HUES64 (cell line): Measurements from ENCODE around the gene LRRC4B.

Source experiments
- H3K27ac ChIP-seq: 2 replicates; pipeline ENCODE4 v1.7.0; 2013; ENCODE audit warnings: low read depth, low read length, inconsistent platforms
- H3K27me3 ChIP-seq: 2 replicates; pipeline ENCODE4 v1.6.1; 2013; ENCODE audit warnings: mild to moderate bottlenecking, low read length; ENCODE audit not compliant: insufficient read depth
- H3K36me3 ChIP-seq: 2 replicates; pipeline ENCODE4 v1.6.1; 2013; ENCODE audit warnings: mild to moderate bottlenecking, low read length; ENCODE audit not compliant: insufficient read depth
- H3K4me1 ChIP-seq: 2 replicates; pipeline ENCODE4 v1.6.1; 2013; ENCODE audit warnings: mild to moderate bottlenecking, low read length, moderate library complexity; ENCODE audit not compliant: insufficient read depth
- H3K4me3 ChIP-seq: 2 replicates; pipeline ENCODE4 v1.5.1; 2013; ENCODE audit warnings: mild to moderate bottlenecking, low read length, moderate library complexity
- H3K9ac ChIP-seq: 2 replicates; pipeline ENCODE4 v1.6.1; 2013; ENCODE audit warnings: mild to moderate bottlenecking, low read depth, low read length
- H3K9me3 ChIP-seq: 2 replicates; pipeline ENCODE4 v1.6.1; 2013; ENCODE audit warnings: low read depth, low read length; ENCODE audit not compliant: insufficient read depth
- WGBS: fragments of 150-250, 120-280 bp; methylation state at CpG from one replicate; pipeline ENCODE4 v1.1.7; 2013; ENCODE audit warnings: missing lambda C conversion rate; 5-methylcytosine and 5-hydroxymethylcytosine counted together

Gene LRRC4B

DNA sequence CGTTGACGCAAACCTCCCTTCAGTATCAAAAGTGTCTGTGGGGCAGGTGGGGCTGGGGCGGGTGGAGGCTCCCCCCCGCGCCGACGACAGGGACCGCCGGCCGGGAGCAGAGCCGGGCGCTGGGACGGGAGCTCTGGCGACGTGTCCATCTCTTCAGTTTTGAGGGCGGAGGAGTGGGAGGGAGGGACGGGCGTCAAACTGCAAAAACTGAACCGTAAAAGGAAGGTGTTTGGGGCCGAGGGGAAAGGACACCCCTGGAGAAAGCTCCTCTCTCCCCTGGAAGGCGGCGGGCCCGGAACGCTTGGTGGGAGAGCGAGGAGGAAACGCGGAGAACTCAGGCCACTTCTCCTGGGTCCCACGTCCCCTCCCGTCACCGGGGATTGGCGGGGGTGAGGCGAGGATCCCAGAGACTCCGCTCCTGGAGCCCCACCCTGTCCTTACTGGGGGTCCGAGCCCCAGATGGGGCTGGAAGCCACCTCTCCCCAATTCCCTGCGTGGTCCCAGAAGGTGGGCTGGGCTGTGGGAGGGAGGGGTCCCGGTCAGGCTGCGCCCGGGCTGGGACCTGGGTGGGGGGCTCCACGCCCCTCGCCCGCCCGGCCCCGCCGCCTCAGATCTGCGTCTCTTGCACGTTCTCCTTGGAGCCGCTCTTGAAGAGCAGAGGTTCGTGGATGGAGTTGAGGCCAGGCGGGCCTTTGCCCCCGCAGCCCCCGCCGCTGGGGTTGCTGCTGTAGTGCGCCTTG is 51.1 kb downstream of the LRRC4B start:
- Histone ChIP-seq H3K27me3 (no peaks in the 10 kb centered on the region; the same call in 1 of the 2 replicates), H3K27ac (no peak overlapping the region), H3K4me1 (no peaks in the 10 kb centered on the region), H3K4me3 (no peak overlapping the region), H3K9ac (no peak overlapping the region), H3K9me3 (0 out of 2 replicates have a peak, but pooled peaks cover 6% of the 10 kb centered on the region), H3K36me3 (no peaks in the 10 kb centered on the region)
- WGBS = 93% methylated on average over 53 of the region's 53 CpGs

DNA sequence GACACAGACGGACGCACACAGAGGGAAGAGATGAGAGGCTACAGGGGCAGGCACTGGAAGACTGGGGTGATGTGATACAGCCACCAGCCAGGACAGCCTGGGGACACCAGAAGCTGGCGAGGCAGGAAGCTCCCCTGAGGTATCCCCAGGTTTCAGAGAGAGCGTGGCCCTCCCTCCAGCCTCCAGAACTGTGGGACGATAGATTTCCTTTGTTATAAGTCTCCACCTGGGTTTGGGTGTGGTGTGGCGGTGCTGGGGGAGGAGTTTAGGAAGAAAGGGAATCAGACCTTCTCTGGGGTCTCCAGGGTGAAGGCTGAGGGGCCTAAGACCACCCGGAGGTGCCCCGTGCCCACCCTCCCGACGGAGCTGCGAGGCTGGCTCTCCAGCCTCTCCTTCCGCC is 51.8 kb downstream of the LRRC4B start:
- Histone ChIP-seq H3K27ac (no peak overlapping the region), H3K27me3 (no peaks in the 10 kb centered on the region; the same call in 1 of the 2 replicates), H3K9ac (no peak overlapping the region), H3K36me3 (no peaks in the 10 kb centered on the region), H3K4me1 (no peaks in the 10 kb centered on the region), H3K4me3 (no peak overlapping the region), H3K9me3 (0 out of 2 replicates have a peak, but pooled peaks cover 6% of the 10 kb centered on the region)
- WGBS = 85% methylated on average over 12 of the region's 12 CpGs

DNA sequence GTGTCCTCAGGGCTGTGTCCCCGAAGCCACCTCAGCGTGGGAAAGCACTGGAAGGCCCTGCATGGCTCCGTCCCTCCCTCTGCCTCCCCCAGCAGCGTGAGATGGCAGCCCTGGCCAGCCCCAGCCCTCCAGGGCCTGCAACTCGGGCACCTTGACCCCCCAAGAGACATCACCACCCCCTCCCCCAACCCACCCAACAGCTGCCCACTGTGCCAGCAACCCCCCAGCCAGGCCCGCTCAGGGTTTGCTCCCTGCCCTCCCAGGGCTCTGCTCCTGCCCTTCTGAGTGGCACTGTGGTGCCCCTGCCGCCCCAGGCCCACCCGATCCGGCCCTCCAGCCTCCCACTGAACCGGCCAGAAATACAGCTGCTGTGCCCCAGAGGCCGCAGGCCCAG is 53.1 kb downstream of the LRRC4B start:
- no peaks in the 10 kb centered on the region for H3K4me1 ChIP-seq
- no peak overlapping the region for H3K4me3 ChIP-seq
- H3K27me3 ChIP-seq = no peaks in the 10 kb centered on the region; the same call in 1 of the 2 replicates
- no peaks in the 10 kb centered on the region for H3K36me3 ChIP-seq
- H3K27ac ChIP-seq = no peak overlapping the region
- 74% methylated on average over 11 of the region's 11 CpGs for WGBS
- 0 out of 2 replicates have a peak, but pooled peaks cover 6% of the 10 kb centered on the region for H3K9me3 ChIP-seq
- H3K9ac ChIP-seq = no peak overlapping the region

DNA sequence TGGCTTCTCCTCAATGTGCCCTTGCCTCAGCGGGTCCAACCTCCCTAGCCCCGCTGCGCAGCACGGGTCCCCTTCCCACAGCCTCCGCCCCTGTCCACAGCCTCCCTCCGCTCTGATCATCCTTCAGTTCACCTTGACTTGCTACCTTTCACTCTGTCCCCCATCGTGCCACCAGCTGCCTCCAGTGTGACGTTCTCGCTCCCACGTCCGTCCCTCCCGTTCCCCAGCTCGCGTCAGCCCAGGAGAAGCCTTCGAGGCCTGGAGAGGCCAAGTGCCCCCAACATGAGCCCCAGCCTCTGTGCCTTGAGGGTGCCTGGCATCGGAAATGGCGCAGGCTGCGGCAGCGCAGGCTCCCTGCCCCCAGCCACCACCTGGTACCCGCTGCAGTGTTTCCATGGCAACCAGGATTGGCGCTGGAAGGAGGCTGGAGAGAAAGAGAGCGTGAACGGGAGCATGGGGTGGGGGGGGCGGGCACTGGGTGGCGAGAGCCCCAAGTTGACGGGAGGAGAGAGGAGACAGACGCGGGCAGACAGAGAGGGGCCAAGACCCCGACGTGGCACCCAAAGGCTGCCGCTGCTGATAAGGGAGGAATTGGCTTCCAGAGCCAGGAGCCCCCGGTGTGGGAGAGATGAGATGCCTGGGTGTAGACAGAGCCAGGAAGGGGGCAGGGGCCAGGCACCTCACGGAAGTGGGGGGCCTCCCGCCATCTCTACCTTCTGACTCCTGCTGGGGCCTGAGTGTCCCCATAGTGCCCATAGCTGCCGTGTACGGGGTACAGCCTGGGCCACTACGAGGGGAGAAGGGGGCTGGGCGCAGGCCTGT is 53.7 kb downstream of the LRRC4B start:
- Histone ChIP-seq H3K27ac (no peak overlapping the region), H3K4me1 (no peaks in the 10 kb centered on the region), H3K9me3 (0 out of 2 replicates have a peak, but pooled peaks cover 6% of the 10 kb centered on the region), H3K36me3 (no peaks in the 10 kb centered on the region), H3K9ac (no peak overlapping the region), H3K4me3 (no peak overlapping the region), H3K27me3 (no peaks in the 10 kb centered on the region; the same call in 1 of the 2 replicates)
- 87% methylated on average over 38 of the region's 38 CpGs for WGBS

DNA sequence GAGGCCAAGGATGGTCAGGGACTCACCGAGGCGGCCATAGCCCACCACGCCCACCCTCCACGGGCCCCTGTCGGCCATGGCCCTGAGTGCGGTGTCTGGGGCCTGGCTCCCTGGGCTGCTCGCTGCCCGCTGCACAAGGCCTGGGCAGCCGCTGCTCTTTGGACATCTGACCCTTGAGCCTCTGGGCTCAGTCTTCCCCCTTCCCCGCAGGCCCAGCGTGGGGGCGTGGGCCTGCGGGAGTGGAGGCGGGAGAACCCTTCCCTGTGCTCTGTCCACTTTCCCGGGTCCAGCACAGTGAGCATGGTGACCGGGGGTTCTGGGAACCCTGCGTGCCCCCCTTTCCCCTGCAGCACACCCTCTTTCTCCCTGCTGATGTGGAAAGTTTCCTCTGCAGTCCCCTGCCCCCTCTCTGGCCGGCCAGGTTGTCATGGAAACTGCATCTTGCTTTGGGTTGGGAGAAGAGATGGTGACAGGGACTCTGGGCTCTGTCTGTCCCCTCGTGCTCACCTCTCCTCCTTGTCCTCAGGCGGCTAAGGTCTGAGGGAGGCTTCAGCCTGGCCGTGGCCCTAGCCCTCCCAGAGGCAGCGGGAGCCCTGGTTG is 54.4 kb downstream of the LRRC4B start, which contains the start of gene ASPDH:
Gene ASPDH (minus strand): TSS at position 168 of the 600 bp plus-strand sequence. CDS start 90 bp downstream, at position 78.
- H3K27ac ChIP-seq = no peak within 1 kb of the TSS
- H3K4me3 ChIP-seq = no peak within 1 kb of the TSS
- 0 out of 2 replicates have a peak, but pooled peaks cover 3% of the 10 kb centered on the region for H3K9me3 ChIP-seq
- H3K36me3 ChIP-seq = no peaks in the 10 kb centered on the region
- H3K4me1 ChIP-seq = no peaks in the 10 kb centered on the region
- peaks cover under 1% of the 10 kb centered on the region; the same call in 1 of the 2 replicates for H3K27me3 ChIP-seq
- no peak within 1 kb of the TSS for H3K9ac ChIP-seq
- 83% methylated on average over 22 of the region's 22 CpGs for WGBS

DNA sequence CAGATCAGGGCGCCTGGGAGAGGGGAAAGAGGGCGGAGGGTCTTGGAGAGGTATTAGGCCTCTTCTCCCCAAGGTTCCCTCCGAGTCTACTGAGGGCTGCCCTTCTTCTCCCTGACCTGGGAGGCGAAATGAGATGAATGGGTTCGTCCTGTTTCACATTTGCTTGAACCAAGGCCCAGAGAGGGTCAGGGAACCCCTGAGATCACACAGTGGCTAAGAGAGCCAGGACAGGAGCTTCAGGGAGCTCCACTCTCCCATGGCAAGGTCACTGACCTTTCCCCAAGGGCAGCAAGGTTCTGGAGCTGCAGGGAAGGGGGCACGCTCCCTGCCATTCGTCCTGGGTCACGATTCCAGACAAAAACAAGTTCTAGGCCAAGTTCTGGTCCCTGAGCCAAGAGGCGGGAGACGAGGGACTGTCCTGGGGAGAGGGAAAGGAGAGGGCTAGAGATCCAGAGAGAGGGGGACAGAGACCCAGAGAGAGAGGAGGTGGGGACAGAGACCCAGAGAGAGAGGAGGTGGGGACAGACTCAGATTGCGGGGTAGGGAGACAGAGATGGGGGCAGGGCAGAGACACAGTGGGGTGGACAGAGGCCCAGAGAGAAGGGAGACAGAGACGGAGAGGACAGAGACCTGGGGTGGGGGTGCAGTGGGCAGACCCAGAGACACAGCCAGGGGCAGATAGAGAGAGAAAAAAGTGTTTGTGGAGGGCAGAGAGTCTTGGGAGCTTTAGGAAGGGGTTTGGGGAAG is 55.1 kb downstream of the LRRC4B start:
- no peaks in the 10 kb centered on the region for H3K36me3 ChIP-seq
- no peak overlapping the region for H3K27ac ChIP-seq
- 75% methylated on average over 12 of the region's 12 CpGs for WGBS
- H3K9me3 ChIP-seq = 0 out of 2 replicates have a peak, but pooled peaks cover 3% of the 10 kb centered on the region
- no peaks in the 10 kb centered on the region for H3K4me1 ChIP-seq
- no peak overlapping the region for H3K9ac ChIP-seq
- H3K27me3 ChIP-seq = peaks cover 3% of the 10 kb centered on the region; the same call in 1 of the 2 replicates
- no peak overlapping the region for H3K4me3 ChIP-seq

DNA sequence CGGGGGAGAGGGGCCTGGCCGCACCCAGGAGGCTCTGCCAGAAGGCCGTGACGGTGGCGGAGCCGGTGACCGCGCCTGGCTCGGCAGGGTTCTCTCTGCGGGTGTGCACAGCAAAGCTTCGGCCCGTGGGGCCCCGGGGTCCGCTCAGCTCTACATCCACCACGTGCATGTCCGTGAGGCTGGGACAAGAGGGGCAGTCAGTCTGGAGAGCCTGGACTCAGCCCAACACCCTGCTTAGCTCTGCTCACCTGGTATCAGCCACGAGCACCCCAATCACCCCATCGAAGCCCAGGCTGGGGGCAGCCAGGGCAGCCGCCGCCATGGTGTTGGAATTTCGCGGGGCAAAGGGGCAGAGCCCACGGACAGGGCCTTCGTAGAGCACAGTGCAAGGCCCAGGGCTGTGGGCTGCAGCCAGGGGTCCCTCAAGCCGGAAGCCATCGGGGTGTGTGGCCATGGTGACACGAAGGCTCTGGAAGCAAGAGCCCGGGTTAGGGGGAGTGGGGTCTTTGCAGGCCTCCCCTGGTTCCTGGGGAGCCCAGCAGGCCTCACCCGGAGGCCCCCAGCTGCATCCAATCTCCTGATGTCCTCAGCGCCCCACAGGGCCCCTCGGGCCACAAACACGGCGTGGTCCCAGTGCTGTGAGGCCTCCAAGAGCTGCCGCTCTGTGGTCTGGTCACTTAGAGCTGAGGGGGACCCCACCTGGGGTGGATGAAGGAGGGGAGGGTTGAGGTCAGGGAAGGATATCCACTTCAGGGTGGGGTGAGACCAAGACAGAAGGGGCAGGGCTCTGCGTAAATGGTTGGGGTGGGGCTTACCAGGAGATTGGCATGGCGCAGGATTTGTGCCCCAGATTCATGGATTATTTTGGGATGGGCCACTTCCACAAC is 55.9 kb downstream of the LRRC4B start:
- Histone ChIP-seq H3K4me3 (no peak overlapping the region), H3K9ac (no peak overlapping the region), H3K4me1 (no peaks in the 10 kb centered on the region), H3K36me3 (no peaks in the 10 kb centered on the region), H3K27ac (no peak overlapping the region), H3K27me3 (peaks cover 3% of the 10 kb centered on the region; the same call in 1 of the 2 replicates), H3K9me3 (0 out of 2 replicates have a peak, but pooled peaks cover 3% of the 10 kb centered on the region)
- 93% methylated on average over 36 of the region's 36 CpGs for WGBS

DNA sequence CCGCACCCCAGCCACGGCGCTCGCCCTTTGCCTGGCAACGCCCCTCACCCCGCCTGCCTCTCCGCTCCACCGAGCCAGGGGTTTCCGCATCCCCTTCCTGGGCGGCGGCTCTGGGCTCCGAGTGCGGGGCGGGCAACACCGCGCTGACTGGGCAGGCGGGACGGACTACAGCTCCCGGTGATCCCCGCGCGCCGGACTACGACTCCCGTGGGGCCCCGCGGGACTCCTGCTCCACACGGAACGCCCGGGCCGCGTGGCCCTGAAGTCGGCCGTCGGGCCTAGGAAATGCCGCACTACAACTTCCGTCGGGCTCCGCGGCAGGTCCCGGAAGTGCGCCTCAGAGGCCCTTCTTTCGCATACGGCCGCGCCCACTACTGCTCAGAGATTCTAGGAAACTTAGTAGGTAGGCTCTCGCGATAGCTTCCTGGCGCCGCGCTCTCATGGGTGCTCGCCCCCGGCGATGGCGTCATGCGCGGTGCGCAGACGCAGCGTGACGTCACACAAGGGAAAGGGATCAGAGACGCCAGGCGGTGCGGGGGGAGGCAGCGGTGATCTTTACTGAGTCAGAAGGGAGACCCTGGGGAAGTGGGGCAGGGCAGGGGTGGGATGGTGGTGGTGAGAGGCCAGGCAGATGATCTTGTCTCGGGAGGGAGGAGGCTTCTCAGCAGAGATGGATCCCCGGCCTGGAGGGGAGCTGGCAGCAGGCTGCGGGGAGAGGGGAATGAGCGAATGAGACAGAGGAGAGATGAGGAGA is 57.0 kb downstream of the LRRC4B start, which contains the start of gene JOSD2:
Gene JOSD2 (minus strand): TSS at position 123 of the 754 bp plus-strand sequence. CDS start 760 bp downstream, outside the sequence.
- H3K27me3 ChIP-seq = peaks cover 3% of the 10 kb centered on the region; the same call in 1 of the 2 replicates
- H3K36me3 ChIP-seq = no peaks in the 10 kb centered on the region
- peak within 1 kb of the TSS; percentile 9; the same call in 1 of the 2 replicates for H3K27ac ChIP-seq
- H3K9me3 ChIP-seq = 0 out of 2 replicates have a peak, but pooled peaks cover 3% of the 10 kb centered on the region
- no peaks in the 10 kb centered on the region for H3K4me1 ChIP-seq
- WGBS = 53% methylated on average over 69 of the region's 69 CpGs
- peak within 1 kb of the TSS; percentile 53 for H3K4me3 ChIP-seq
- peak within 1 kb of the TSS; percentile 38 for H3K9ac ChIP-seq

DNA sequence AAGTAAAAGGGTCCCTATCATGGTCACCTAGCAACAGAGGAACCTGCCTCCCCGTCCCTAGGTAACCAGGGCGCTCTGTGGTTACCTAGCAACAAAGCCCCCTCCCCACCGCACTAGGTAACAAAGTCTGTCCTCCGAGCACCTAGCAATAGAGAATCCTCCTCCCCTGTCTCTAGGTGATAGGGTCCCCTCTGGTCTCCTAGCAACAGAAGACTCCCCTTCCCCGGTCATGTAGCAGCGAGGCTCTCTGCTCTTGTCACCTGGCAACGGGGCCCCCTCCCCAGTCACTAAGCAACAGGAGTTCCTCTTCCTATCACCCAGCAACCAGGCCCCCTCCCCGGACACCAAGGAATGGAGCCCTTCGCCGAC is 57.6 kb downstream of the LRRC4B start:
- peak overlapping the region; percentile 38 for H3K9ac ChIP-seq
- no peaks in the 10 kb centered on the region for H3K4me1 ChIP-seq
- peaks cover 3% of the 10 kb centered on the region; the same call in 1 of the 2 replicates for H3K27me3 ChIP-seq
- WGBS = 42% methylated on average over 10 of the region's 10 CpGs
- no peaks in the 10 kb centered on the region for H3K36me3 ChIP-seq
- peak overlapping the region; percentile 53 for H3K4me3 ChIP-seq
- H3K27ac ChIP-seq = peak overlapping the region; percentile 9; the same call in 1 of the 2 replicates
- H3K9me3 ChIP-seq = 0 out of 2 replicates have a peak, but pooled peaks cover 3% of the 10 kb centered on the region
